HCT116 (cell line): Measurements from ENCODE around the gene ADCY10. TPM values are rescaled to one million over a fixed set of nuclear protein-coding genes. Genes with fewer than 3 reads are reported as not detected.

ENCODE experiments used
- ATAC-seq: fragments of 200-7000 bp; cut with Tn5 transposase; 2 replicates; pipeline ENCODE4 v1.9.1; 2020; ENCODE audit warnings: mild to moderate bottlenecking, moderate library complexity
- BruUV-seq: library from RNA; stranded (reverse); fragments of 400-500 nt; replicated peaks from 2 replicates; lab custom pipeline; 2021; lab: Mats Ljungman, UMichigan
- CTCF ChIA-PET: fragments of 300-600 bp; sonication (Branson Sonifier 250); formaldehyde crosslinking; loops from one replicate; lab custom pipeline; 2021; ENCODE audit warnings: antibody characterized with exemption; lab: Charles Lee
- POLR2A ChIA-PET: fragments of 300-600, 350-600 bp; sonication (Branson Sonifier 250); formaldehyde crosslinking; loops from one replicate; lab custom pipeline; 2021; ENCODE audit warnings: antibody characterized with exemption; lab: Charles Lee
- RAD21 ChIA-PET, 2 experiments: fragments of 300-600 bp; sonication (Branson Sonifier 250); formaldehyde crosslinking; loops; one replicate each; lab custom pipeline; 2023; ENCODE audit warnings: low total read pairs in 2 of 2; ENCODE audit not compliant: uncharacterized antibody in 2 of 2, unreplicated experiment in 2 of 2, low non-redundant PET in 1 of 2; lab: Charles Lee
- DNase-seq: peaks from one replicate; pipeline ENCODE4 v3.0.0-alpha.2; 2010; ENCODE audit warnings: low read depth, low spot score
- H2AFZ ChIP-seq: fragments of 200-600 bp; shearing (Covaris generic), sonication (generic); 2 replicates; pipeline ENCODE4 v1.6.1; 2017; ENCODE audit warnings: low read depth, mixed run types, mixed read lengths, antibody characterized with exemption, low read length; ENCODE audit not compliant: poor library complexity, severe bottlenecking
- H3K27ac ChIP-seq: 2 replicates; pipeline ENCODE4 v1.5.1; 2012; ENCODE audit warnings: low read depth, low read length
- H3K27me3 ChIP-seq: fragments of 200-600 bp; sonication (generic); 2 replicates; pipeline ENCODE4 v1.6.1; 2016; ENCODE audit warnings: mixed run types, low read length, mixed read lengths; ENCODE audit not compliant: insufficient read depth
- H3K36me3 ChIP-seq, 2 experiments: fragments of 200-500 bp in 1 of 2; fragments of 200-600 bp in 1 of 2; sonication (Bioruptor generic) in 1 of 2; sonication (generic) in 1 of 2; 2 replicates each; pipeline versions ENCODE4 v1.5.1 to v1.6.1; 2014 to 2016; ENCODE audit warnings: low read length in 2 of 2, inconsistent platforms in 1 of 2, mixed read lengths in 1 of 2, mixed run types in 1 of 2; ENCODE audit not compliant: insufficient read depth in 2 of 2, control insufficient read depth in 1 of 2
- H3K4me1 ChIP-seq, 2 experiments: fragments of 200-600 bp in 1 of 2; sonication (generic) in 1 of 2; 2 replicates each; pipeline versions ENCODE4 v1.5.1 to v1.6.1; 2012 to 2017; ENCODE audit warnings: low read length in 2 of 2, inconsistent platforms in 1 of 2, mild to moderate bottlenecking in 1 of 2, mixed read lengths in 1 of 2, mixed run types in 1 of 2, moderate library complexity in 1 of 2; ENCODE audit not compliant: insufficient read depth in 2 of 2, control insufficient read depth in 1 of 2
- H3K4me2 ChIP-seq: fragments of 200-600 bp; sonication (generic); 2 replicates; pipeline ENCODE4 v1.6.1; 2017; ENCODE audit warnings: mixed run types, low read length, mixed read lengths
- H3K4me3 ChIP-seq, 2 experiments: fragments of 200-600 bp in 1 of 2; sonication (generic) in 1 of 2; replicated peaks in 1 of 2; 2 replicates each; pipeline ENCODE4 v1.5.1; 2011 to 2016; ENCODE audit warnings: low read length in 2 of 2, control low read depth in 1 of 2, low read depth in 1 of 2, mild to moderate bottlenecking in 1 of 2, mixed read lengths in 1 of 2, mixed run types in 1 of 2
- H3K79me2 ChIP-seq: fragments of 200-600 bp; sonication (generic); 2 replicates; pipeline ENCODE4 v1.6.1; 2017; ENCODE audit warnings: mild to moderate bottlenecking, mixed run types, low read length, moderate library complexity, mixed read lengths; ENCODE audit not compliant: insufficient read depth
- H3K9ac ChIP-seq: fragments of 200-600 bp; sonication (generic); 2 replicates; pipeline ENCODE4 v1.6.1; 2016; ENCODE audit warnings: low read length, mixed read lengths
- H3K9me2 ChIP-seq: fragments of 200-600 bp; sonication (generic), shearing (Covaris generic); 2 replicates; pipeline ENCODE4 v1.6.1; 2017; ENCODE audit warnings: mixed run types, mild to moderate bottlenecking, moderate library complexity; ENCODE audit not compliant: insufficient read depth
- H3K9me3 ChIP-seq, 2 experiments: fragments of 200-500 bp in 1 of 2; fragments of 200-600 bp in 1 of 2; sonication (Bioruptor generic) in 1 of 2; sonication (generic) in 1 of 2; 2 replicates each; pipeline ENCODE4 v1.6.1; 2014 to 2017; ENCODE audit warnings: low read length in 2 of 2, mixed read lengths in 2 of 2, inconsistent platforms in 1 of 2, low read depth in 1 of 2, mild to moderate bottlenecking in 1 of 2, mixed run types in 1 of 2, moderate library complexity in 1 of 2; ENCODE audit not compliant: control insufficient read depth in 1 of 2, insufficient read depth in 1 of 2
- H4K20me1 ChIP-seq: fragments of 200-600 bp; sonication (generic), shearing (Covaris generic); 2 replicates; pipeline ENCODE4 v1.6.1; 2017; ENCODE audit warnings: mixed run types, mild to moderate bottlenecking, moderate library complexity; ENCODE audit not compliant: insufficient read depth
- CBX3 ChIP-seq: IDR thresholded peaks from 2 replicates; pipeline ENCODE4 v1.6.1; 2012; ENCODE audit warnings: low read depth
- CEBPB ChIP-seq: IDR thresholded peaks from 2 replicates; pipeline ENCODE4 v1.6.1; 2012; ENCODE audit warnings: low read depth
- CTCF ChIP-seq, 3 experiments: fragments of 200-600 bp in 1 of 3; sonication (generic) in 1 of 3; IDR thresholded peaks in 2 of 3; conservative IDR thresholded peaks in 1 of 3; 2 replicates each; pipeline ENCODE4 v1.5.1; 2012 to 2017; ENCODE audit warnings: low read depth in 2 of 3, low read length in 2 of 3, antibody characterized with exemption in 1 of 3, borderline replicate concordance in 1 of 3, control low read depth in 1 of 3, mild to moderate bottlenecking in 1 of 3, mixed read lengths in 1 of 3, mixed run types in 1 of 3, moderate library complexity in 1 of 3; ENCODE audit not compliant: insufficient read depth in 1 of 3
- ELF1 ChIP-seq: IDR thresholded peaks from 2 replicates; pipeline ENCODE4 v1.6.1; 2012; ENCODE audit warnings: low read depth, borderline replicate concordance
- EZH2 ChIP-seq: fragments of 200-600 bp; sonication (generic); IDR thresholded peaks from 2 replicates; pipeline ENCODE4 v1.6.1; 2017; ENCODE audit warnings: antibody characterized with exemption, mixed run types
- EZH2phosphoT487 ChIP-seq: fragments of 200-600 bp; IDR thresholded peaks from 2 replicates; pipeline ENCODE4 v1.6.1; 2018; ENCODE audit warnings: antibody characterized with exemption, borderline replicate concordance
- FOSL1 ChIP-seq: IDR thresholded peaks from 2 replicates; pipeline ENCODE4 v1.6.1; 2012; ENCODE audit warnings: low read depth
- JUND ChIP-seq: IDR thresholded peaks from 2 replicates; pipeline ENCODE4 v1.6.1; 2012
- MAX ChIP-seq: IDR thresholded peaks from 2 replicates; pipeline ENCODE4 v1.6.1; 2012
- POLR2A ChIP-seq: IDR thresholded peaks from 2 replicates; pipeline ENCODE4 v1.7.0; 2011; ENCODE audit warnings: borderline replicate concordance; ENCODE audit not compliant: insufficient read depth, insufficient read length; ENCODE audit errors: extremely low read depth
- RAD21 ChIP-seq: IDR thresholded peaks from 2 replicates; pipeline ENCODE4 v1.6.1; 2012; ENCODE audit warnings: low read depth, mild to moderate bottlenecking
- SIN3A ChIP-seq: IDR thresholded peaks from 2 replicates; pipeline ENCODE4 v1.6.1; 2012; ENCODE audit warnings: low read depth
- SP1 ChIP-seq: IDR thresholded peaks from 2 replicates; pipeline ENCODE4 v1.6.1; 2012; ENCODE audit warnings: low read depth
- SRF ChIP-seq: IDR thresholded peaks from 2 replicates; pipeline ENCODE4 v1.6.1; 2012; ENCODE audit warnings: low read depth
- TCF7L2 ChIP-seq: IDR thresholded peaks from 2 replicates; pipeline ENCODE4 v1.7.0; 2011; ENCODE audit warnings: borderline replicate concordance, inconsistent platforms; ENCODE audit not compliant: insufficient read depth, insufficient read length; ENCODE audit errors: extremely low read depth
- YY1 ChIP-seq: IDR thresholded peaks from 2 replicates; pipeline ENCODE4 v1.6.1; 2011; ENCODE audit warnings: low read length, low read depth, moderate library complexity, mild to moderate bottlenecking; ENCODE audit not compliant: insufficient replicate concordance; ENCODE audit errors: extremely low read depth
- ZBTB33 ChIP-seq: IDR thresholded peaks from 2 replicates; pipeline ENCODE4 v1.6.1; 2011; ENCODE audit warnings: mild to moderate bottlenecking, low read length, moderate library complexity; ENCODE audit not compliant: insufficient replicate concordance; ENCODE audit errors: extremely low read depth
- ZFX ChIP-seq: fragments of 450-650 bp; IDR thresholded peaks from 2 replicates; pipeline ENCODE4 v1.6.1; 2017
- ZNF274 ChIP-seq: fragments of 200-500 bp; sonication (Bioruptor generic); IDR thresholded peaks from 2 replicates; pipeline ENCODE4 v1.6.1; 2014; ENCODE audit warnings: mild to moderate bottlenecking, low read depth, low read length, inconsistent platforms
- intact Hi-C: fragments of 100-400 bp; cut with micrococcal nuclease; formaldehyde crosslinking; loops from 2 replicates; pipeline ENCODE4 v1.10.0; 2022
- total RNA-seq: library from RNA; stranded (reverse); gene quantifications from one replicate; pipeline ENCODE4 v1.2.1, GENCODE V29; 2021; ENCODE audit not compliant: unreplicated experiment
- TF ChIP-seq, protein P1 (sequence below): IDR thresholded peaks from 2 replicates; pipeline ENCODE4 v1.6.1; 2012; ENCODE audit warnings: low read depth

The ADCY10 gene
- total RNA-seq, 1 experiment from 2014 or later, result 0.30 TPM

DNA sequence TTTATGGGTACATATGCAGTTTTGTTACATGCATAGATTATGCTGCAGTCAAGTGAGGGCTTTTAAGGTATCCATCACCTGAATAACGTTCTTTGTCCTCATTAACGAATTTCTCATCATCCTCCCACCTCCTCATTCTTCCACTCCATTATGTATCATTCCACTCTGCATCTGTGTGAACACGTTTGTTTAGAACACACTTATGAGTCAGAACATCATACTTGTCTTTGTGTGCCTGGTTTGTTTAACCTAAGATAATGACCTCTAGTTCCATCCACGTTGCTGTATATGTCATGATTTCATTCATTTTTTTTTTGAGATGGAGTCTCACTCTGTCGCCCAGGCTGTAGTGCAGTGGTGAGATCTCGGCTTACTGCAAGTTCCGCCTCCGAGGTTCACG is 29.6 kb upstream of the ADCY10 start:
- DNase-seq (no peak), ATAC-seq (no peak)
- H3K4me1 ChIP-seq, result peaks cover under 1 to 1% of the 10 kb centered on the region in 2 experiments; a peak in 3 of 4 replicates
- no peak for TF ChIP-seq TCF7L2
- no peak for TF ChIP-seq RAD21
- no peak for TF ChIP-seq ZFX
- TF ChIP-seq ZNF274, result no peak
- TF ChIP-seq EZH2, result no peak
- TF ChIP-seq FOSL1, result no peak
- no peak for TF ChIP-seq ELF1
- TF ChIP-seq CBX3, result no peak
- TF ChIP-seq SP1, result no peak
- TF ChIP-seq, protein P1, sequence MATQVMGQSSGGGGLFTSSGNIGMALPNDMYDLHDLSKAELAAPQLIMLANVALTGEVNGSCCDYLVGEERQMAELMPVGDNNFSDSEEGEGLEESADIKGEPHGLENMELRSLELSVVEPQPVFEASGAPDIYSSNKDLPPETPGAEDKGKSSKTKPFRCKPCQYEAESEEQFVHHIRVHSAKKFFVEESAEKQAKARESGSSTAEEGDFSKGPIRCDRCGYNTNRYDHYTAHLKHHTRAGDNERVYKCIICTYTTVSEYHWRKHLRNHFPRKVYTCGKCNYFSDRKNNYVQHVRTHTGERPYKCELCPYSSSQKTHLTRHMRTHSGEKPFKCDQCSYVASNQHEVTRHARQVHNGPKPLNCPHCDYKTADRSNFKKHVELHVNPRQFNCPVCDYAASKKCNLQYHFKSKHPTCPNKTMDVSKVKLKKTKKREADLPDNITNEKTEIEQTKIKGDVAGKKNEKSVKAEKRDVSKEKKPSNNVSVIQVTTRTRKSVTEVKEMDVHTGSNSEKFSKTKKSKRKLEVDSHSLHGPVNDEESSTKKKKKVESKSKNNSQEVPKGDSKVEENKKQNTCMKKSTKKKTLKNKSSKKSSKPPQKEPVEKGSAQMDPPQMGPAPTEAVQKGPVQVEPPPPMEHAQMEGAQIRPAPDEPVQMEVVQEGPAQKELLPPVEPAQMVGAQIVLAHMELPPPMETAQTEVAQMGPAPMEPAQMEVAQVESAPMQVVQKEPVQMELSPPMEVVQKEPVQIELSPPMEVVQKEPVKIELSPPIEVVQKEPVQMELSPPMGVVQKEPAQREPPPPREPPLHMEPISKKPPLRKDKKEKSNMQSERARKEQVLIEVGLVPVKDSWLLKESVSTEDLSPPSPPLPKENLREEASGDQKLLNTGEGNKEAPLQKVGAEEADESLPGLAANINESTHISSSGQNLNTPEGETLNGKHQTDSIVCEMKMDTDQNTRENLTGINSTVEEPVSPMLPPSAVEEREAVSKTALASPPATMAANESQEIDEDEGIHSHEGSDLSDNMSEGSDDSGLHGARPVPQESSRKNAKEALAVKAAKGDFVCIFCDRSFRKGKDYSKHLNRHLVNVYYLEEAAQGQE, result no peak
- TF ChIP-seq JUND, result no peak
- TF ChIP-seq SIN3A, result no peak
- TF ChIP-seq SRF, result no peak
- TF ChIP-seq ZBTB33, result no peak
- no peak for TF ChIP-seq CTCF (IDR thresholded peaks at IDR 0.05 in 2 of 3, conservative IDR thresholded peaks at IDR 0.05 in 1 of 3; ENCODE audit: borderline replicate concordance in 1 of 3, insufficient read depth in 1 of 3, low read depth in 2 of 3, low read length in 2 of 3)
- TF ChIP-seq YY1, result no peak
- TF ChIP-seq MAX, result no peak
- TF ChIP-seq EZH2phosphoT487, result no peak
- TF ChIP-seq POLR2A, result no peak
- TF ChIP-seq CEBPB, result no peak
- no peak overlapping the region for H3K9ac ChIP-seq
- H3K36me3 ChIP-seq, result no peaks in the 10 kb centered on the region
- H4K20me1 ChIP-seq, result no peaks in the 10 kb centered on the region
- POLR2A ChIA-PET, result no interaction called here
- H3K79me2 ChIP-seq, result peaks cover 87% of the 10 kb centered on the region
- no peak overlapping the region for H3K4me3 ChIP-seq
- RAD21 ChIA-PET, result no interaction called here
- no peak overlapping the region for H3K4me2 ChIP-seq
- no TSS peak for BruUV-seq
- CTCF ChIA-PET, result no interaction called here
- H3K27me3 ChIP-seq, result no peaks in the 10 kb centered on the region
- no peaks in the 10 kb centered on the region for H3K9me3 ChIP-seq
- no peaks in the 10 kb centered on the region for H3K9me2 ChIP-seq
- intact Hi-C loops, result no loop called here
- H3K27ac ChIP-seq, result no peak overlapping the region
- no peak overlapping the region for H2AFZ ChIP-seq
